ENCODE results near the gene TMEM106C. TPM values are rescaled to one million over a fixed set of nuclear protein-coding genes. Genes with fewer than 3 reads are reported as not detected.

TMEM106C gene
- total and polyA plus RNA-seq, 2 of the 13 experiments (the other 11 are each of a cell fraction or from before 2014, with no cell fraction given) = 132 to 192 TPM

DNA sequence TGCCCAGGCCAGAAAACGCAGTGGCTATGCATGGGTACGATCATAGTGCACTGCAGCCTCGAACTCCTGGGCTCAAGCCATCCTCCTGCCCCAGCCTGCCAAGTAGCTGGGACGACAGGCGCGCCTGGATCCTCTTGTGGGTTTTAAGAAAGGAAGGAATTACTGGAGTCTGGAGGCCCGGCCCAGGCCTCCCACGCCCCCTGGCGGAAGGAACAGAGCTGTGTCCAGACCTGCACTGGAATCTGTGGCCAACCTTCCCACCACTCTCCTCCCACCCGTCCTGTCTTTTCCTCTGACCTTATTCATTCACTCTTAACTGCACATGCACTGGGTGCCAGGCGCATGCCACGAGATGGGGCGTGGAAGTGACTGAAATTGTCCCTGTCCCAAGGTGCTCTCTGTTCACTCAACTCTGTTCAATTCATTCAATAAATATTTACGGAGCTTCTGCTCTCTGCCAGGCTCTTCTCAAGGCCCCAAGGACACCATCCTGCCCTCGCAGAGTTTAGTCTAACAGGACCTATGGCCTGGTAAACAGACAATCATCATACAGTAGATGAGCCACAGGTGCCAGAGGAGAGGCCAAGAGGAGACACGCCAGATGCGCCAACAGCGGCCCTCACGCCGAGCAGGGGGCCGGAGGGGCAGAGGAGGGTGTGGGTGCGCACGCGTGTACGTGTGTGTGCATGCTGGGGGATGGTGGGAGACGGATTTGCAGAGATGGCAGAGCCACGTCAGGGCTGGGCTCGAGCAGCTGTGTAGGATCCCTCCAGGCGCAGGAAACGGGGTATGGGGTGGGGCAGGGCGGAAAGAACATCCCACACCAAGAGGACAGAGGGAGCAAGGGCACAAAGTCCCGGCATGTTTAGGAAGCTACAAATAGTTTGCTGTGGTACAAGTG is 13.7 kb upstream of the TMEM106C start (continued):
- TF ChIP-seq SMAD1 (CRISPR knock-in tag; IDR thresholded peaks at IDR 0.05; ENCODE audit: borderline replicate concordance, low read depth) = 0 out of 2 replicates have a peak, but pooled peaks have one; percentile 29
- TF ChIP-seq XRCC5 (optimal IDR thresholded peaks at IDR 0.05; ENCODE audit: low read length) = peak; percentile 32
- TF ChIP-seq TOPORS (CRISPR knock-in tag; IDR thresholded peaks at IDR 0.05) = no peak
- peak; percentile 31; the same call in 1 of the 2 replicates for TF ChIP-seq ELF3 (CRISPR knock-in tag; IDR thresholded peaks at IDR 0.05)
- no peak; the same call in 1 of the 2 replicates for TF ChIP-seq ZNF724P (CRISPR knock-in tag; IDR thresholded peaks at IDR 0.05; ENCODE audit: borderline replicate concordance)
- 0 out of 2 replicates have a peak, but pooled peaks have one; percentile 30 for TF ChIP-seq ZNF605 (CRISPR knock-in tag; IDR thresholded peaks at IDR 0.05)
- no peak for TF ChIP-seq ZNF562 (CRISPR knock-in tag; IDR thresholded peaks at IDR 0.05; ENCODE audit: borderline replicate concordance)
- TF ChIP-seq SMAD9 (CRISPR knock-in tag; IDR thresholded peaks at IDR 0.05) = no peak
- no peak for TF ChIP-seq ZNF432 (CRISPR knock-in tag; IDR thresholded peaks at IDR 0.05; ENCODE audit: borderline replicate concordance)
- no peak for TF ChIP-seq MIXL1 (CRISPR knock-in tag; IDR thresholded peaks at IDR 0.05)
- no peak for TF ChIP-seq U2AF2 (IDR thresholded peaks at IDR 0.05; ENCODE audit: low read depth, low read length)
- TF ChIP-seq, protein P1, sequence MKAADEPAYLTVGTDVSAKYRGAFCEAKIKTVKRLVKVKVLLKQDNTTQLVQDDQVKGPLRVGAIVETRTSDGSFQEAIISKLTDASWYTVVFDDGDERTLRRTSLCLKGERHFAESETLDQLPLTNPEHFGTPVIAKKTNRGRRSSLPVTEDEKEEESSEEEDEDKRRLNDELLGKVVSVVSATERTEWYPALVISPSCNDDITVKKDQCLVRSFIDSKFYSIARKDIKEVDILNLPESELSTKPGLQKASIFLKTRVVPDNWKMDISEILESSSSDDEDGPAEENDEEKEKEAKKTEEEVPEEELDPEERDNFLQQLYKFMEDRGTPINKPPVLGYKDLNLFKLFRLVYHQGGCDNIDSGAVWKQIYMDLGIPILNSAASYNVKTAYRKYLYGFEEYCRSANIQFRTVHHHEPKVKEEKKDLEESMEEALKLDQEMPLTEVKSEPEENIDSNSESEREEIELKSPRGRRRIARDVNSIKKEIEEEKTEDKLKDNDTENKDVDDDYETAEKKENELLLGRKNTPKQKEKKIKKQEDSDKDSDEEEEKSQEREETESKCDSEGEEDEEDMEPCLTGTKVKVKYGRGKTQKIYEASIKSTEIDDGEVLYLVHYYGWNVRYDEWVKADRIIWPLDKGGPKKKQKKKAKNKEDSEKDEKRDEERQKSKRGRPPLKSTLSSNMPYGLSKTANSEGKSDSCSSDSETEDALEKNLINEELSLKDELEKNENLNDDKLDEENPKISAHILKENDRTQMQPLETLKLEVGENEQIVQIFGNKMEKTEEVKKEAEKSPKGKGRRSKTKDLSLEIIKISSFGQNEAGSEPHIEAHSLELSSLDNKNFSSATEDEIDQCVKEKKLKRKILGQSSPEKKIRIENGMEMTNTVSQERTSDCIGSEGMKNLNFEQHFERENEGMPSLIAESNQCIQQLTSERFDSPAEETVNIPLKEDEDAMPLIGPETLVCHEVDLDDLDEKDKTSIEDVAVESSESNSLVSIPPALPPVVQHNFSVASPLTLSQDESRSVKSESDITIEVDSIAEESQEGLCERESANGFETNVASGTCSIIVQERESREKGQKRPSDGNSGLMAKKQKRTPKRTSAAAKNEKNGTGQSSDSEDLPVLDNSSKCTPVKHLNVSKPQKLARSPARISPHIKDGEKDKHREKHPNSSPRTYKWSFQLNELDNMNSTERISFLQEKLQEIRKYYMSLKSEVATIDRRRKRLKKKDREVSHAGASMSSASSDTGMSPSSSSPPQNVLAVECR (CRISPR knock-in tag; IDR thresholded peaks at IDR 0.05; ENCODE audit: borderline replicate concordance) = peak; percentile 43; the same call in 1 of the 2 replicates
- no peak for TF ChIP-seq MATR3 (CRISPR knock-in tag; IDR thresholded peaks at IDR 0.05)
- no peak for TF ChIP-seq PLRG1 (conservative IDR thresholded peaks at IDR 0.05)
- TF ChIP-seq, protein P2, sequence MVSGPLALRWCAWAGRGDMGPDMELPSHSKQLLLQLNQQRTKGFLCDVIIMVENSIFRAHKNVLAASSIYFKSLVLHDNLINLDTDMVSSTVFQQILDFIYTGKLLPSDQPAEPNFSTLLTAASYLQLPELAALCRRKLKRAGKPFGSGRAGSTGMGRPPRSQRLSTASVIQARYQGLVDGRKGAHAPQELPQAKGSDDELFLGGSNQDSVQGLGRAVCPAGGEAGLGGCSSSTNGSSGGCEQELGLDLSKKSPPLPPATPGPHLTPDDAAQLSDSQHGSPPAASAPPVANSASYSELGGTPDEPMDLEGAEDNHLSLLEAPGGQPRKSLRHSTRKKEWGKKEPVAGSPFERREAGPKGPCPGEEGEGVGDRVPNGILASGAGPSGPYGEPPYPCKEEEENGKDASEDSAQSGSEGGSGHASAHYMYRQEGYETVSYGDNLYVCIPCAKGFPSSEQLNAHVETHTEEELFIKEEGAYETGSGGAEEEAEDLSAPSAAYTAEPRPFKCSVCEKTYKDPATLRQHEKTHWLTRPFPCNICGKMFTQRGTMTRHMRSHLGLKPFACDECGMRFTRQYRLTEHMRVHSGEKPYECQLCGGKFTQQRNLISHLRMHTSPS (CRISPR knock-in tag; IDR thresholded peaks at IDR 0.05; ENCODE audit: low read depth) = peak; percentile 86; the same call in 1 of the 2 replicates
- TF ChIP-seq CAMTA2 (CRISPR knock-in tag; IDR thresholded peaks at IDR 0.05; ENCODE audit: borderline replicate concordance) = no peak
- no peak for TF ChIP-seq ATF7 (IDR thresholded peaks at IDR 0.05)
- TF ChIP-seq ATF7 (CRISPR knock-in tag; IDR thresholded peaks at IDR 0.05) = peak; percentile 50; the same call in 1 of the 2 replicates
- TF ChIP-seq, protein P3, sequence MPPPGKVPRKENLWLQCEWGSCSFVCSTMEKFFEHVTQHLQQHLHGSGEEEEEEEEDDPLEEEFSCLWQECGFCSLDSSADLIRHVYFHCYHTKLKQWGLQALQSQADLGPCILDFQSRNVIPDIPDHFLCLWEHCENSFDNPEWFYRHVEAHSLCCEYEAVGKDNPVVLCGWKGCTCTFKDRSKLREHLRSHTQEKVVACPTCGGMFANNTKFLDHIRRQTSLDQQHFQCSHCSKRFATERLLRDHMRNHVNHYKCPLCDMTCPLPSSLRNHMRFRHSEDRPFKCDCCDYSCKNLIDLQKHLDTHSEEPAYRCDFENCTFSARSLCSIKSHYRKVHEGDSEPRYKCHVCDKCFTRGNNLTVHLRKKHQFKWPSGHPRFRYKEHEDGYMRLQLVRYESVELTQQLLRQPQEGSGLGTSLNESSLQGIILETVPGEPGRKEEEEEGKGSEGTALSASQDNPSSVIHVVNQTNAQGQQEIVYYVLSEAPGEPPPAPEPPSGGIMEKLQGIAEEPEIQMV (CRISPR knock-in tag; IDR thresholded peaks at IDR 0.05; ENCODE audit: low read depth) = no peak
- no peak for TF ChIP-seq DNMT1 (CRISPR knock-in tag; IDR thresholded peaks at IDR 0.05)
- no peak; the same call in 1 of the 2 replicates for TF ChIP-seq ELF4 (CRISPR knock-in tag; IDR thresholded peaks at IDR 0.05; ENCODE audit: borderline replicate concordance)
- peak; percentile 53; the same call in 1 of the 2 replicates for TF ChIP-seq MTA1 (CRISPR knock-in tag; IDR thresholded peaks at IDR 0.05; ENCODE audit: borderline replicate concordance)
- 0 out of 2 replicates have a peak, but pooled peaks have one; percentile 42 for TF ChIP-seq RNF2 (conservative IDR thresholded peaks at IDR 0.05; ENCODE audit: low read depth)

Measured in HepG2 (cell line).